Transverse colon (tissue), 3 donors: ENCODE results near the gene PAX7.

ENCODE experiments used
- CTCF ChIP-seq, 5 experiments: fragments of 200-600 bp in 3 of 5; fragments of 450-650 bp in 2 of 5; sonication (generic) in 3 of 5; IDR thresholded peaks; 1 replicate in 2 of 5; 2 replicates in 3 of 5; pipeline ENCODE4 v1.5.1; 2016 to 2017; ENCODE audit warnings: antibody characterized with exemption in 5 of 5, inconsistent platforms in 3 of 5, mild to moderate bottlenecking in 2 of 5, moderate library complexity in 1 of 5
- POLR2A ChIP-seq: fragments of 450-650 bp; IDR thresholded peaks from one replicate; pipeline ENCODE4 v1.6.1; 2016; ENCODE audit warnings: antibody characterized with exemption, mild to moderate bottlenecking, moderate library complexity

GRCh38 chr1:18738126-18738525 lies 107.5 kb downstream of the PAX7 start:
- TF ChIP-seq CTCF (IDR thresholded peaks at IDR 0.05), result no peak
- no peak for TF ChIP-seq POLR2A
